A549 (cell line): Measurements from ENCODE around the gene ASPSCR1. TPM values are rescaled to one million over a fixed set of nuclear protein-coding genes. Genes with fewer than 3 reads are reported as not detected.

Experiments
- ATAC-seq, 2 experiments: fragments of 200-7000 bp in 1 of 2; fragments of >200 bp in 1 of 2; cut with Nextera tagmentation in 1 of 2; cut with Tn5 transposase in 1 of 2; 3 replicates each; pipeline versions ENCODE4 v1.8.0 to v1.9.1; 2018 to 2020; ENCODE audit warnings: mild to moderate bottlenecking in 1 of 2, moderate library complexity in 1 of 2
- CTCF ChIA-PET: fragments of 300-600 bp; sonication (Branson Sonifier 250); formaldehyde crosslinking; extraction: SDS; loops from one replicate; lab custom pipeline; 2021; ENCODE audit warnings: antibody characterized with exemption, inconsistent platforms; lab: Yijun Ruan, JAX
- POLR2A ChIA-PET: fragments of 350-600 bp; formaldehyde crosslinking; extraction: SDS; loops from one replicate; lab custom pipeline; 2021; ENCODE audit warnings: antibody characterized with exemption, inconsistent platforms; lab: Yijun Ruan, JAX
- DNase-seq, 2 experiments: peaks; one replicate each; pipeline versions ENCODE4 v3.0.0 to v3.0.0-alpha.2; 2011 to 2016; ENCODE audit warnings: low read depth in 1 of 2, low spot score in 1 of 2
- FAIRE-seq: peaks from 2 replicates; lab custom pipeline; 2011; peaks lifted over from hg19 to GRCh38; lab: Jason Lieb, UNC
- H3K27ac ChIP-seq, 2 experiments: fragments of >200 bp; sonication (Bioruptor Twin); formaldehyde crosslinking; 3 replicates each; pipeline ENCODE4 v1.5.1; 2016 to 2017
- H3K4me1 ChIP-seq: fragments of >200 bp; sonication (Bioruptor Twin); formaldehyde crosslinking; 3 replicates; pipeline ENCODE4 v1.6.1; 2016
- H3K4me2 ChIP-seq: fragments of >200 bp; sonication (Bioruptor Twin); formaldehyde crosslinking; 3 replicates; pipeline ENCODE4 v1.6.1; 2016
- H3K4me3 ChIP-seq: fragments of >200 bp; sonication (Bioruptor Twin); formaldehyde crosslinking; 3 replicates; pipeline ENCODE4 v1.5.1; 2016
- H3K9me3 ChIP-seq: fragments of >200 bp; sonication (Bioruptor Twin); formaldehyde crosslinking; 3 replicates; pipeline ENCODE4 v1.6.1; 2016
- BHLHE40 ChIP-seq: IDR thresholded peaks from 2 replicates; pipeline ENCODE4 v1.6.1; 2012; ENCODE audit warnings: low read depth, low read length, inconsistent platforms
- CEBPB ChIP-seq, 2 experiments: fragments of >200 bp in 1 of 2; sonication (Bioruptor Twin) in 1 of 2; formaldehyde crosslinking in 1 of 2; IDR thresholded peaks; 2 replicates each; pipeline ENCODE4 v1.6.1; 2012 to 2016
- E2F6 ChIP-seq: IDR thresholded peaks from 2 replicates; pipeline ENCODE4 v1.6.1; 2012; ENCODE audit warnings: low read depth, borderline replicate concordance
- EHMT2 ChIP-seq: fragments of 200-600 bp; sonication (generic); IDR thresholded peaks from 2 replicates; pipeline ENCODE4 v1.6.1; 2016; ENCODE audit warnings: antibody characterized with exemption, low read depth, mild to moderate bottlenecking, moderate library complexity
- EP300 ChIP-seq, 2 experiments: fragments of >200 bp; sonication (Bioruptor Twin); formaldehyde crosslinking; IDR thresholded peaks; 2 replicates in 1 of 2; 3 replicates in 1 of 2; pipeline ENCODE4 v1.6.1; 2016 to 2017
- FOSB ChIP-seq: fragments of 250-450 bp; sonication (Bioruptor Pico); IDR thresholded peaks from 2 replicates; pipeline ENCODE4 v1.5.0; 2020; ENCODE audit warnings: mild to moderate bottlenecking, moderate library complexity
- FOSL2 ChIP-seq, 2 experiments: fragments of 450-650 bp in 1 of 2; fragments of >200 bp in 1 of 2; sonication (Bioruptor Twin) in 1 of 2; formaldehyde crosslinking; IDR thresholded peaks; 2 replicates each; pipeline versions ENCODE4 v1.5.0 to v1.6.1; 2016 to 2020; ENCODE audit warnings: mild to moderate bottlenecking in 1 of 2, moderate library complexity in 1 of 2
- GATA3 ChIP-seq: IDR thresholded peaks from 2 replicates; pipeline ENCODE4 v1.6.1; 2012; ENCODE audit warnings: borderline replicate concordance
- HES2 ChIP-seq: fragments of >200 bp; sonication (Bioruptor Twin); formaldehyde crosslinking; IDR thresholded peaks from 2 replicates; pipeline ENCODE4 v1.6.1; 2016
- HMGXB4 ChIP-seq: fragments of 250-450 bp; sonication (Bioruptor Pico); IDR thresholded peaks from 2 replicates; pipeline ENCODE4 v1.5.0; 2021; ENCODE audit warnings: mild to moderate bottlenecking, moderate library complexity, borderline replicate concordance
- HOXA7 ChIP-seq: fragments of 250-450 bp; sonication (Bioruptor Pico); IDR thresholded peaks from 2 replicates; pipeline ENCODE4 v1.5.0; 2020; ENCODE audit warnings: mild to moderate bottlenecking, moderate library complexity
- HOXB13 ChIP-seq: fragments of 250-450 bp; sonication (Bioruptor Pico); IDR thresholded peaks from 2 replicates; pipeline ENCODE4 v1.5.0; 2020; ENCODE audit warnings: low read depth, mild to moderate bottlenecking, moderate library complexity
- KDM1A ChIP-seq: fragments of 200-600 bp; sonication (generic); IDR thresholded peaks from 2 replicates; pipeline ENCODE4 v1.6.1; 2016; ENCODE audit warnings: low read depth, mild to moderate bottlenecking
- KDM5A ChIP-seq: fragments of 200-600 bp; sonication (generic); IDR thresholded peaks from 2 replicates; pipeline ENCODE4 v1.6.1; 2016; ENCODE audit warnings: antibody characterized with exemption, mild to moderate bottlenecking
- MAFK ChIP-seq: fragments of 450-650 bp; IDR thresholded peaks from 2 replicates; pipeline ENCODE4 v1.6.1; 2014; ENCODE audit not compliant: partially characterized antibody
- MAX ChIP-seq: IDR thresholded peaks from 2 replicates; pipeline ENCODE4 v1.6.1; 2012
- MAZ ChIP-seq: fragments of 150-350 bp; IDR thresholded peaks from 2 replicates; pipeline ENCODE4 v1.6.1; 2014; ENCODE audit warnings: antibody characterized with exemption, low read depth, low read length, borderline replicate concordance
- PHF8 ChIP-seq: fragments of 200-600 bp; sonication (generic); IDR thresholded peaks from 2 replicates; pipeline ENCODE4 v1.6.1; 2016; ENCODE audit warnings: low read depth, mild to moderate bottlenecking, antibody characterized with exemption, moderate library complexity, borderline replicate concordance
- POLR2A ChIP-seq: IDR thresholded peaks from 2 replicates; pipeline ENCODE4 v1.6.1; 2012; ENCODE audit warnings: mild to moderate bottlenecking, low read length
- POLR2AphosphoS2 ChIP-seq: conservative IDR thresholded peaks from 2 replicates; pipeline ENCODE4 v1.6.1; 2012; ENCODE audit warnings: low read length, improper control_type of control experiment, inconsistent platforms
- RCOR1 ChIP-seq: fragments of 150-350 bp; IDR thresholded peaks from 2 replicates; pipeline ENCODE4 v1.6.1; 2014; ENCODE audit warnings: antibody characterized with exemption, low read length, low read depth
- RFX5 ChIP-seq: fragments of 450-650 bp; IDR thresholded peaks from 2 replicates; pipeline ENCODE4 v1.7.1; 2014; ENCODE audit warnings: antibody characterized with exemption, mild to moderate bottlenecking, moderate library complexity
- SREBF2 ChIP-seq: fragments of 450-650 bp; IDR thresholded peaks from 2 replicates; pipeline ENCODE4 v1.6.1; 2014; ENCODE audit warnings: mild to moderate bottlenecking, moderate library complexity
- TFCP2L1 ChIP-seq: fragments of 250-450 bp; sonication (Bioruptor Pico); IDR thresholded peaks from 2 replicates; pipeline ENCODE4 v1.5.0; 2021; ENCODE audit warnings: mild to moderate bottlenecking
- ZNF302 ChIP-seq: fragments of 250-450 bp; sonication (Bioruptor Pico); IDR thresholded peaks from 2 replicates; pipeline ENCODE4 v1.9.0; 2021; ENCODE audit warnings: inconsistent platforms, mild to moderate bottlenecking, moderate library complexity
- ZSCAN20 ChIP-seq: fragments of 250-450 bp; sonication (Bioruptor Pico); IDR thresholded peaks from 2 replicates; pipeline ENCODE4 v1.8.0; 2022; ENCODE audit warnings: mild to moderate bottlenecking, moderate library complexity
- WGBS: methylation state at CpG from one replicate; pipeline ENCODE4 v1.1.6; 2017; ENCODE audit errors: missing lambda C conversion rate; 5-methylcytosine and 5-hydroxymethylcytosine counted together
- polyA plus RNA-seq, 4 experiments: library from polyadenylated mRNA; depleted of rRNA in 3 of 4; stranded (reverse); fragments of >200 nt; fragmentation: RNase III in 1 of 4; extraction: RNeasy Plus Mini Kit Qiagen cat#74134 plus additional on column Dnase treatment in 1 of 4; gene quantifications; 2 replicates in 3 of 4; 3 replicates in 1 of 4; pipeline ENCODE4 v1.2.3, GENCODE V29; 2011 to 2017

ASPSCR1 gene
- polyA plus RNA-seq, 2 of the 4 experiments (the other 2 are of a cell fraction), result 12.3 to 25.7 TPM

GRCh38 chr17:81950501-81950900 is 26.9 kb upstream of the ASPSCR1 start:
- no peaks in the 10 kb centered on the region for H3K4me1 ChIP-seq
- 86% methylated on average over 15 of the region's 15 CpGs for WGBS
- no peaks in the 10 kb centered on the region for H3K9me3 ChIP-seq
- TF ChIP-seq HMGXB4 (CRISPR knock-in tag) (no peak), BHLHE40 (no peak), HES2 (no peak), KDM5A (no peak), POLR2AphosphoS2 (no peak), RFX5 (no peak), EP300 (IDR thresholded peaks at IDR 0.05) (no peak), EHMT2 (no peak), POLR2A (no peak), PHF8 (no peak), GATA3 (no peak)
- H3K27ac ChIP-seq, result no peak overlapping the region
- no peak overlapping the region for H3K4me2 ChIP-seq
- POLR2A ChIA-PET, result no interaction called here
- CTCF ChIA-PET, result interaction anchor here (0.6 to 17.3 kb wide), 8 partner anchors 9 to 149 kb away, joined by 3 to 170 read pairs (median 4); partner anchors contain the start of genes CENPX, LRRC45 and NOTUM
- FAIRE-seq (no peak), DNase-seq (no peak), ATAC-seq (no peak)
- no peak overlapping the region for H3K4me3 ChIP-seq

- POLR2A ChIA-PET, result no interaction called here
- DNase-seq (no peak), ATAC-seq (no peak), FAIRE-seq (no peak)
- TF ChIP-seq ZNF302 (CRISPR knock-in tag) (no peak), FOSL2 (IDR thresholded peaks at IDR 0.05) (no peak), FOSL2 (CRISPR knock-in tag; IDR thresholded peaks at IDR 0.05) (no peak), TFCP2L1 (CRISPR knock-in tag) (no peak), HMGXB4 (CRISPR knock-in tag) (no peak), HOXA7 (no peak), RFX5 (no peak)
- CTCF ChIA-PET, result interaction anchor here (0.7 to 17.3 kb wide), 7 partner anchors 9 to 91 kb away, joined by 3 to 170 read pairs (median 7); partner anchors contain the start of genes CENPX, LRRC45, MAFG and NOTUM
- H3K4me1 ChIP-seq, result no peaks in the 10 kb centered on the region
- no peak overlapping the region for H3K4me2 ChIP-seq
- no peak overlapping the region for H3K27ac ChIP-seq
- WGBS, result 63% methylated on average over 13 of the region's 13 CpGs
- H3K9me3 ChIP-seq, result no peaks in the 10 kb centered on the region
- H3K4me3 ChIP-seq, result no peak overlapping the region
These were observed 25.4 kb upstream of the ASPSCR1 start for GRCh38 chr17:81951785-81952684.

GRCh38 chr17:81952792-81953228 is 24.6 kb upstream of the ASPSCR1 start:
- Histone ChIP-seq H3K9me3 (no peaks in the 10 kb centered on the region), H3K4me1 (no peaks in the 10 kb centered on the region), H3K4me2 (no peak overlapping the region), H3K4me3 (no peak overlapping the region), H3K27ac (no peak overlapping the region)
- DNase-seq, result no peak
- no peak for FAIRE-seq
- POLR2A ChIA-PET, result interaction anchor here (0.8 kb wide), 1 partner anchor 70 kb away, joined by 3 read pairs; the partner anchor contains the start of genes CENPX and LRRC45
- CTCF ChIA-PET, result interaction anchor here (0.7 to 17.3 kb wide), 11 partner anchors 9 to 90 kb away, joined by 3 to 170 read pairs (median 7); partner anchors contain the start of genes CENPX, DCXR, LRRC45 and MAFG
- WGBS, result 79% methylated on average over 16 of the region's 16 CpGs
- peak in 1 of 2 experiments; percentile 6; a peak in 1 of 6 replicates for ATAC-seq
- TF ChIP-seq GATA3 (no peak), E2F6 (no peak), ZSCAN20 (no peak), FOSB (CRISPR knock-in tag) (no peak), HOXB13 (CRISPR knock-in tag) (no peak), MAFK (no peak), MAZ (no peak), CEBPB (IDR thresholded peaks at IDR 0.05) (no peak), POLR2AphosphoS2 (no peak), RCOR1 (no peak), HES2 (no peak), KDM1A (no peak), MAX (no peak), KDM5A (no peak), SREBF2 (no peak)
